Measurements from ENCODE around the gene LMBRD2. TPM values are rescaled to one million over a fixed set of nuclear protein-coding genes. Genes with fewer than 3 reads are reported as not detected.
A peak's percentile ranks its signal among the peaks of the same experiment; 100 is the strongest.

Gene LMBRD2
- polyA plus RNA-seq, 1 donor (not counting 4 experiments of a cell fraction or from before 2014, with no cell fraction given) = 4.7 TPM

DNA sequence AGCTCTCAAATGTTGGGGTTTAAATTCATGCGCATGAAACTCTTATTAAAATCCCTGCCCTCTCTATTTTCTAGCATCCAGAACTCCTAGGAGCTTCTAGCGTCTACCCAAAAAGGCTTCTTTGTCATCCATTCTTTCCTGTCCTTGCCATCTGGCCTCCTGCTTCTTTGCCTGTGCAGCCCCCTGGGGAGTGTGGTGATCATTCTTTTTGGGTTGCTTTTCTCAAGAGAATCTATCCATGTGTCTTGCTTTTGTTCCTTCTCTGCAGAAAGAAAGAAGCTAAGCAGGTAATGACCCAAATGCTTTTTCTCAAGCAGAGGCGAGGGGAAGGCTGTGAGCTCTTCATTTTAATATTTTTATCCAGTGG, 26.8 kb upstream of the LMBRD2 start:
- Histone ChIP-seq H3K9me3 (ENCODE audit: control insufficient read depth, low read depth, low read length) (no peaks in the 10 kb centered on the region), H3K9ac (ENCODE audit: control insufficient read depth, extremely low read depth, insufficient read depth, low read length) (no peak overlapping the region), H3K36me3 (ENCODE audit: control insufficient read depth in 2 of 2, extremely low read depth in 1 of 2, insufficient read depth in 2 of 2, low read length in 2 of 2) (peaks cover 18 to 24% of the 10 kb centered on the region in 2 experiments), H3K9me1 (ENCODE audit: control insufficient read depth, extremely low read depth, insufficient read depth, low read length) (no peaks in the 10 kb centered on the region), H2AFZ (ENCODE audit: control insufficient read depth, low read length) (no peak overlapping the region), H3K4me2 (ENCODE audit: control insufficient read depth, extremely low read depth, insufficient read depth, low read depth, low read length) (no peak overlapping the region), H3K27ac (ENCODE audit: control insufficient read depth, insufficient read depth, low read length) (no peak overlapping the region), H3K79me2 (ENCODE audit: control insufficient read depth, insufficient read depth, low read length) (no peaks in the 10 kb centered on the region), H3K27me3 (ENCODE audit: control insufficient read depth, extremely low read depth, insufficient read depth, low read length) (no peaks in the 10 kb centered on the region), H3K4me3 (ENCODE audit: control insufficient read depth in 2 of 3, extremely low read depth in 1 of 3, insufficient read depth in 2 of 3, low read depth in 1 of 3, low read length in 3 of 3) (no peak overlapping the region), H4K20me1 (ENCODE audit: control insufficient read depth, extremely low read depth, insufficient read depth, low read length) (no peaks in the 10 kb centered on the region), H3K4me1 (ENCODE audit: control insufficient read depth, extremely low read depth, insufficient read depth, low read length) (no peaks in the 10 kb centered on the region)
- no peak for DNase-seq (ENCODE audit: low read depth, low spot score)
- FAIRE-seq = no peak
- TF ChIP-seq EZH2 (IDR thresholded peaks at IDR 0.05; ENCODE audit: low read length) = no peak
- no peak for TF ChIP-seq CTCF (optimal IDR thresholded peaks at IDR 0.05 in 1 of 3, IDR thresholded peaks at IDR 0.05 in 1 of 3, conservative IDR thresholded peaks at IDR 0.05 in 1 of 3; ENCODE audit: extremely low read depth in 1 of 3, insufficient read depth in 2 of 3, low read length in 3 of 3)
- dilution Hi-C loops (cut with MboI; ENCODE audit: extremely low pct_ligation_motif_present, low sequenced_read_pairs) = no loop called here

DNA sequence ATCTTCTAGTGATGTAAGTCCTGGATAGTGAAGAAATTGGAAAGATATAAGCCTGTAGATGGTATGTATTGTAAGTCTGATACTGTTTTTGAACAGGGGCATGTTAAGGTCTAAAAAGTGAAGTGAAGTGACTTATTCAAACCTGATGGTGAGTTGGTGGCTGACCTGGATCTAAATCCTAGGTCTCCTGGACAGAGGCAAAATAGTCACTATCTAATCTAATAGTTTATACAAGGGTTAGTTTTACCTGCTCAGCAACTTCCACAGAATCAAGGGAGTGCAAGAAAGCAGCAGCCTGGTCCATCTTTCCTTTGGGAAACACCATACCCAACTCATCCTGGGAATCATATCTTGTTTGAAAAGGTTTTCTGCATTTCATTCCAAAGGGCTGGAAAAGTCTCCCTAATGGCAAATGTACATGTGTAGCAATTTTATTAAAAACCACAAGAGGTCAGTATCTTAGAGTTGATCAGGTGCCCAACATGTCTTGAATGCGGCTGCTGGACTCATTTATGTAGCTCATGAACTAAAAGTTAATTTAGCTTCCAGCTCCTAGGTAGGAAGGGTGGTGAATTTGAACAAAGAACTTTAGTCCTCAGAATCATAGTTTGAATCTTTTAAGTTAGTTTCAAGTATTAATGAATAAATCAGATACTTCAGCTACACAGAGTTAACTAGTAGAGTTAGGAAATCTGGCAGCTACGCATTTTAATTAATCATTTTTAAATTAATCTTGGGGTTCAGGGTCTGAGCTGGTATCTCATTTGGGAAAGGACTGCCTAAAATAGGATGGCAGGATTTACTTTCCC, 26.2 kb upstream of the LMBRD2 start:
- FAIRE-seq (peak; percentile 74), DNase-seq (ENCODE audit: low read depth, low spot score) (no peak)
- H4K20me1 ChIP-seq (ENCODE audit: control insufficient read depth, extremely low read depth, insufficient read depth, low read length) = no peaks in the 10 kb centered on the region
- no peak overlapping the region for H3K4me2 ChIP-seq (ENCODE audit: control insufficient read depth, extremely low read depth, insufficient read depth, low read depth, low read length)
- dilution Hi-C loops (cut with MboI; ENCODE audit: extremely low pct_ligation_motif_present, low sequenced_read_pairs) = no loop called here
- no peak overlapping the region for H3K4me3 ChIP-seq (ENCODE audit: control insufficient read depth in 2 of 3, extremely low read depth in 1 of 3, insufficient read depth in 2 of 3, low read depth in 1 of 3, low read length in 3 of 3)
- no peaks in the 10 kb centered on the region for H3K9me1 ChIP-seq (ENCODE audit: control insufficient read depth, extremely low read depth, insufficient read depth, low read length)
- H3K4me1 ChIP-seq (ENCODE audit: control insufficient read depth, extremely low read depth, insufficient read depth, low read length) = no peaks in the 10 kb centered on the region
- TF ChIP-seq CTCF (optimal IDR thresholded peaks at IDR 0.05 in 1 of 3, IDR thresholded peaks at IDR 0.05 in 1 of 3, conservative IDR thresholded peaks at IDR 0.05 in 1 of 3; ENCODE audit: extremely low read depth in 1 of 3, insufficient read depth in 2 of 3, low read length in 3 of 3) (peak in 2 of 3 experiments; percentile 25 to 47), EZH2 (IDR thresholded peaks at IDR 0.05; ENCODE audit: low read length) (no peak)
- peaks cover 23 to 27% of the 10 kb centered on the region in 2 experiments for H3K36me3 ChIP-seq (ENCODE audit: control insufficient read depth in 2 of 2, extremely low read depth in 1 of 2, insufficient read depth in 2 of 2, low read length in 2 of 2)
- H3K79me2 ChIP-seq (ENCODE audit: control insufficient read depth, insufficient read depth, low read length) = no peaks in the 10 kb centered on the region
- no peak overlapping the region for H3K27ac ChIP-seq (ENCODE audit: control insufficient read depth, insufficient read depth, low read length)
- no peak overlapping the region for H2AFZ ChIP-seq (ENCODE audit: control insufficient read depth, low read length)
- no peaks in the 10 kb centered on the region for H3K9me3 ChIP-seq (ENCODE audit: control insufficient read depth, low read depth, low read length)
- no peaks in the 10 kb centered on the region for H3K27me3 ChIP-seq (ENCODE audit: control insufficient read depth, extremely low read depth, insufficient read depth, low read length)
- H3K9ac ChIP-seq (ENCODE audit: control insufficient read depth, extremely low read depth, insufficient read depth, low read length) = no peak overlapping the region

Measured in keratinocyte (primary cell).